ENCODE measurements around the gene HOPX.

DNA sequence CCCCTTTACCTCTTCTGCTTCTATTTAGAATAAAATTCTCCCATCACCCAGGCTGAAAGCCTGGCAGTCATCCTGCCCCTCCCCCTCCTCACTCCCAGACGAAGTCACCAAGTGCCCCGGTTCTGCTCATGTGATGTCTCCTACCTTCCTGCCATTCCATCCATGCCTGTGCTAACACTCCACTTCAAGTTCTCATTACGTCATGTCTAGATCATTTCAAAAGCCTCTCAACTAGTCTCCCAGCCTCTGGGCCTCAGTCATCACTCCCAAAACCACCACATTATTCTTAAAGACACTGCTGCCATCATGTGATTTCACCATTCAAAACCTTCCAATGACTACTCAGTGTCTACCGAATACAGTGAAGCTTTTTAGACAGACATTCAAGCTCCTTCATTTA, 17.2 kb upstream of the HOPX start:
- TF ChIP-seq ZNF416 (tag by site-specific recombination; IDR thresholded peaks at IDR 0.05), result no peak
- TF ChIP-seq, protein P1, sequence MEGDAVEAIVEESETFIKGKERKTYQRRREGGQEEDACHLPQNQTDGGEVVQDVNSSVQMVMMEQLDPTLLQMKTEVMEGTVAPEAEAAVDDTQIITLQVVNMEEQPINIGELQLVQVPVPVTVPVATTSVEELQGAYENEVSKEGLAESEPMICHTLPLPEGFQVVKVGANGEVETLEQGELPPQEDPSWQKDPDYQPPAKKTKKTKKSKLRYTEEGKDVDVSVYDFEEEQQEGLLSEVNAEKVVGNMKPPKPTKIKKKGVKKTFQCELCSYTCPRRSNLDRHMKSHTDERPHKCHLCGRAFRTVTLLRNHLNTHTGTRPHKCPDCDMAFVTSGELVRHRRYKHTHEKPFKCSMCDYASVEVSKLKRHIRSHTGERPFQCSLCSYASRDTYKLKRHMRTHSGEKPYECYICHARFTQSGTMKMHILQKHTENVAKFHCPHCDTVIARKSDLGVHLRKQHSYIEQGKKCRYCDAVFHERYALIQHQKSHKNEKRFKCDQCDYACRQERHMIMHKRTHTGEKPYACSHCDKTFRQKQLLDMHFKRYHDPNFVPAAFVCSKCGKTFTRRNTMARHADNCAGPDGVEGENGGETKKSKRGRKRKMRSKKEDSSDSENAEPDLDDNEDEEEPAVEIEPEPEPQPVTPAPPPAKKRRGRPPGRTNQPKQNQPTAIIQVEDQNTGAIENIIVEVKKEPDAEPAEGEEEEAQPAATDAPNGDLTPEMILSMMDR (tag by site-specific recombination; IDR thresholded peaks at IDR 0.05), result no peak
- TF ChIP-seq, protein P2, sequence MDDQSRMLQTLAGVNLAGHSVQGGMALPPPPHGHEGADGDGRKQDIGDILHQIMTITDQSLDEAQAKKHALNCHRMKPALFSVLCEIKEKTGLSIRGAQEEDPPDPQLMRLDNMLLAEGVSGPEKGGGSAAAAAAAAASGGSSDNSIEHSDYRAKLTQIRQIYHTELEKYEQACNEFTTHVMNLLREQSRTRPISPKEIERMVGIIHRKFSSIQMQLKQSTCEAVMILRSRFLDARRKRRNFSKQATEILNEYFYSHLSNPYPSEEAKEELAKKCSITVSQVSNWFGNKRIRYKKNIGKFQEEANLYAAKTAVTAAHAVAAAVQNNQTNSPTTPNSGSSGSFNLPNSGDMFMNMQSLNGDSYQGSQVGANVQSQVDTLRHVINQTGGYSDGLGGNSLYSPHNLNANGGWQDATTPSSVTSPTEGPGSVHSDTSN (CRISPR knock-in tag; IDR thresholded peaks at IDR 0.05), result no peak
- no peak for TF ChIP-seq HOXA7 (CRISPR knock-in tag; IDR thresholded peaks at IDR 0.05; ENCODE audit: borderline replicate concordance)
- no peak for TF ChIP-seq ZNF544 (tag by site-specific recombination; IDR thresholded peaks at IDR 0.05)
- no peak for TF ChIP-seq ZNF350 (tag by site-specific recombination; IDR thresholded peaks at IDR 0.05)
- TF ChIP-seq ZNF274 (IDR thresholded peaks at IDR 0.05; ENCODE audit: low read length), result no peak
- no peak for TF ChIP-seq ZNF274 (tag by site-specific recombination; IDR thresholded peaks at IDR 0.05; ENCODE audit: borderline replicate concordance)
- TF ChIP-seq, protein P3, sequence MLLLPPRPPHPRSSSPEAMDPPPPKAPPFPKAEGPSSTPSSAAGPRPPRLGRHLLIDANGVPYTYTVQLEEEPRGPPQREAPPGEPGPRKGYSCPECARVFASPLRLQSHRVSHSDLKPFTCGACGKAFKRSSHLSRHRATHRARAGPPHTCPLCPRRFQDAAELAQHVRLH (tag by site-specific recombination; IDR thresholded peaks at IDR 0.05), result no peak
